Measurements from ENCODE around the gene ROCK2. TPM values are rescaled to one million over a fixed set of nuclear protein-coding genes. Genes with fewer than 3 reads are reported as not detected.
A peak's percentile ranks its signal among the peaks of the same experiment; 100 is the strongest.

Gene ROCK2
- total and polyA plus RNA-seq, 2 of the 13 experiments (the other 11 are each of a cell fraction or from before 2014, with no cell fraction given), result 38.1 to 119 TPM

DNA sequence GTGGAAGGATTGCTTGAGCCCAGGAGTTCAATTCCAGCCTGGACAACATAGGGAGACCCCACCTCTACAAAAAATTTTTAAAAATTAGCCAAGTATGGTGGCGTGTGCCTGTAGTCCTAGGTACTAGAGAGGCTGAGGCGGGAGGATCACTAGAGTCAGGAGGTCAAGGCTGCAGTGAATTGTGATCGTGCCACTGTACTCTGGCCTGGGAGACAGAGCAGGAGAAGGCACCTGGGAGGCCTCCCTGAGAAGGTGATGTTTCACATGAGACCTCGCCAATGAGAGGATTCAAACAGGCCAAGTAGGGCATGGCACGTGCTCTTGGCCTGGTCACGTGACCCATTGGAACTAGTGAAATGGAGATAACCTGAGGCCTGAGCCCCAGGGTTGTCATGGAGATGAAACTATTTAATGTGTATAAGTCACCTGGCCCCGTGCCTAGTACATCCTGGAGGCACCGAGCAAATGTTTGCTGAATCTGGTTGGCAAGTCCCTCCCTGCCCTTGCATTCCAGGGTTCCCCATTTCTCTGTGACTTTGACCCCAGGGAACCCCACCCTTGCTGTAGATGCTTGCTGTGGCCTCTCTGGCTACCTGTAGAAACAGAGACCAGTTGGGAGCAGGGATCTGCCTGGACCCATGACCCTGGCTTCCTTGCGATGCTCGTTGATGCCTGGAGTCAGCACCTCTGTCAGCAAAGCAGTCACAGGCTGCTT, 26.1 kb upstream of the ROCK2 start (continued):
- TF ChIP-seq, protein P1, sequence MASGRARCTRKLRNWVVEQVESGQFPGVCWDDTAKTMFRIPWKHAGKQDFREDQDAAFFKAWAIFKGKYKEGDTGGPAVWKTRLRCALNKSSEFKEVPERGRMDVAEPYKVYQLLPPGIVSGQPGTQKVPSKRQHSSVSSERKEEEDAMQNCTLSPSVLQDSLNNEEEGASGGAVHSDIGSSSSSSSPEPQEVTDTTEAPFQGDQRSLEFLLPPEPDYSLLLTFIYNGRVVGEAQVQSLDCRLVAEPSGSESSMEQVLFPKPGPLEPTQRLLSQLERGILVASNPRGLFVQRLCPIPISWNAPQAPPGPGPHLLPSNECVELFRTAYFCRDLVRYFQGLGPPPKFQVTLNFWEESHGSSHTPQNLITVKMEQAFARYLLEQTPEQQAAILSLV (CRISPR knock-in tag; IDR thresholded peaks at IDR 0.05; ENCODE audit: borderline replicate concordance), result peak; percentile 71; the same call in 1 of the 2 replicates
- TF ChIP-seq RCOR2 (CRISPR knock-in tag; IDR thresholded peaks at IDR 0.05) (peak; percentile 91), ADNP (CRISPR knock-in tag; IDR thresholded peaks at IDR 0.05) (no peak), ZNF644 (CRISPR knock-in tag; IDR thresholded peaks at IDR 0.05; ENCODE audit: low read depth) (peak; percentile 95), ZNF274 (CRISPR knock-in tag; IDR thresholded peaks at IDR 0.05) (peak; percentile 70; the same call in 1 of the 2 replicates), FOSL2 (CRISPR knock-in tag; IDR thresholded peaks at IDR 0.05) (peak; percentile 77), FOXJ3 (CRISPR knock-in tag; IDR thresholded peaks at IDR 0.05; ENCODE audit: borderline replicate concordance) (peak; percentile 83), NAIF1 (CRISPR knock-in tag; IDR thresholded peaks at IDR 0.05; ENCODE audit: borderline replicate concordance) (peak; percentile 90), NFYB (CRISPR knock-in tag; IDR thresholded peaks at IDR 0.05) (peak; percentile 59), MAZ (IDR thresholded peaks at IDR 0.05; ENCODE audit: borderline replicate concordance, low read depth, low read length) (0 out of 2 replicates have a peak, but pooled peaks have one; percentile 38), MAZ (CRISPR knock-in tag; IDR thresholded peaks at IDR 0.05; ENCODE audit: low read depth) (peak; percentile 77; the same call in 1 of the 2 replicates), NFIC (IDR thresholded peaks at IDR 0.05; ENCODE audit: low read length) (peak; percentile 72; the same call in 1 of the 2 replicates), HMG20A (CRISPR knock-in tag; IDR thresholded peaks at IDR 0.05; ENCODE audit: borderline replicate concordance) (peak; percentile 88), ZKSCAN8 (CRISPR knock-in tag; IDR thresholded peaks at IDR 0.05; ENCODE audit: borderline replicate concordance) (peak; percentile 89; the same call in 1 of the 2 replicates)
- TF ChIP-seq, protein P2, sequence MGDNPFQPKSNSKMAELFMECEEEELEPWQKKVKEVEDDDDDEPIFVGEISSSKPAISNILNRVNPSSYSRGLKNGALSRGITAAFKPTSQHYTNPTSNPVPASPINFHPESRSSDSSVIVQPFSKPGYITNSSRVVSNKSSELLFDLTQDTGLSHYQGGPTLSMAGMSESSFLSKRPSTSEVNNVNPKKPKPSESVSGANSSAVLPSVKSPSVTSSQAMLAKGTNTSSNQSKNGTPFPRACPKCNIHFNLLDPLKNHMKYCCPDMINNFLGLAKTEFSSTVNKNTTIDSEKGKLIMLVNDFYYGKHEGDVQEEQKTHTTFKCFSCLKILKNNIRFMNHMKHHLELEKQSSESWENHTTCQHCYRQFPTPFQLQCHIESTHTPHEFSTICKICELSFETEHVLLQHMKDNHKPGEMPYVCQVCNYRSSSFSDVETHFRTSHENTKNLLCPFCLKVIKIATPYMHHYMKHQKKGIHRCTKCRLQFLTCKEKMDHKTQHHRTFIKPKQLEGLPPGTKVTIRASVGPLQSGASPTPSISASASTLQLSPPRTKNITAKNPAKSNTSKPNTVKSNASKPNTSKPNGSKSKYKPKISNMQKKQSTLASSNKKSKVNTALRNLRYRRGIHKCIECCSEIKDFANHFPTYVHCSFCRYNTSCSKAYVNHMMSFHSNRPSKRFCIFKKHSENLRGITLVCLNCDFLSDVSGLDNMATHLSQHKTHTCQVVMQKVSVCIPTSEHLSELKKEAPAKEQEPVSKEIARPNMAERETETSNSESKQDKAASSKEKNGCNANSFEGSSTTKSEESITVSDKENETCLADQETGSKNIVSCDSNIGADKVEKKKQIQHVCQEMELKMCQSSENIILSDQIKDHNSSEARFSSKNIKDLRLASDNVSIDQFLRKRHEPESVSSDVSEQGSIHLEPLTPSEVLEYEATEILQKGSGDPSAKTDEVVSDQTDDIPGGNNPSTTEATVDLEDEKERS (CRISPR knock-in tag; IDR thresholded peaks at IDR 0.05), result peak; percentile 99
- TF ChIP-seq, protein P3, sequence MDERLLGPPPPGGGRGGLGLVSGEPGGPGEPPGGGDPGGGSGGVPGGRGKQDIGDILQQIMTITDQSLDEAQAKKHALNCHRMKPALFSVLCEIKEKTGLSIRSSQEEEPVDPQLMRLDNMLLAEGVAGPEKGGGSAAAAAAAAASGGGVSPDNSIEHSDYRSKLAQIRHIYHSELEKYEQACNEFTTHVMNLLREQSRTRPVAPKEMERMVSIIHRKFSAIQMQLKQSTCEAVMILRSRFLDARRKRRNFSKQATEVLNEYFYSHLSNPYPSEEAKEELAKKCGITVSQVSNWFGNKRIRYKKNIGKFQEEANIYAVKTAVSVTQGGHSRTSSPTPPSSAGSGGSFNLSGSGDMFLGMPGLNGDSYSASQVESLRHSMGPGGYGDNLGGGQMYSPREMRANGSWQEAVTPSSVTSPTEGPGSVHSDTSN (CRISPR knock-in tag; IDR thresholded peaks at IDR 0.05), result no peak
- TF ChIP-seq, protein P4, sequence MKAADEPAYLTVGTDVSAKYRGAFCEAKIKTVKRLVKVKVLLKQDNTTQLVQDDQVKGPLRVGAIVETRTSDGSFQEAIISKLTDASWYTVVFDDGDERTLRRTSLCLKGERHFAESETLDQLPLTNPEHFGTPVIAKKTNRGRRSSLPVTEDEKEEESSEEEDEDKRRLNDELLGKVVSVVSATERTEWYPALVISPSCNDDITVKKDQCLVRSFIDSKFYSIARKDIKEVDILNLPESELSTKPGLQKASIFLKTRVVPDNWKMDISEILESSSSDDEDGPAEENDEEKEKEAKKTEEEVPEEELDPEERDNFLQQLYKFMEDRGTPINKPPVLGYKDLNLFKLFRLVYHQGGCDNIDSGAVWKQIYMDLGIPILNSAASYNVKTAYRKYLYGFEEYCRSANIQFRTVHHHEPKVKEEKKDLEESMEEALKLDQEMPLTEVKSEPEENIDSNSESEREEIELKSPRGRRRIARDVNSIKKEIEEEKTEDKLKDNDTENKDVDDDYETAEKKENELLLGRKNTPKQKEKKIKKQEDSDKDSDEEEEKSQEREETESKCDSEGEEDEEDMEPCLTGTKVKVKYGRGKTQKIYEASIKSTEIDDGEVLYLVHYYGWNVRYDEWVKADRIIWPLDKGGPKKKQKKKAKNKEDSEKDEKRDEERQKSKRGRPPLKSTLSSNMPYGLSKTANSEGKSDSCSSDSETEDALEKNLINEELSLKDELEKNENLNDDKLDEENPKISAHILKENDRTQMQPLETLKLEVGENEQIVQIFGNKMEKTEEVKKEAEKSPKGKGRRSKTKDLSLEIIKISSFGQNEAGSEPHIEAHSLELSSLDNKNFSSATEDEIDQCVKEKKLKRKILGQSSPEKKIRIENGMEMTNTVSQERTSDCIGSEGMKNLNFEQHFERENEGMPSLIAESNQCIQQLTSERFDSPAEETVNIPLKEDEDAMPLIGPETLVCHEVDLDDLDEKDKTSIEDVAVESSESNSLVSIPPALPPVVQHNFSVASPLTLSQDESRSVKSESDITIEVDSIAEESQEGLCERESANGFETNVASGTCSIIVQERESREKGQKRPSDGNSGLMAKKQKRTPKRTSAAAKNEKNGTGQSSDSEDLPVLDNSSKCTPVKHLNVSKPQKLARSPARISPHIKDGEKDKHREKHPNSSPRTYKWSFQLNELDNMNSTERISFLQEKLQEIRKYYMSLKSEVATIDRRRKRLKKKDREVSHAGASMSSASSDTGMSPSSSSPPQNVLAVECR (CRISPR knock-in tag; IDR thresholded peaks at IDR 0.05; ENCODE audit: borderline replicate concordance), result peak; percentile 70; the same call in 1 of the 2 replicates

All from HepG2 (cell line).